ENCODE measurements around the gene CADM1. TPM values are rescaled to one million over a fixed set of nuclear protein-coding genes. Genes with fewer than 3 reads are reported as not detected.

Gene CADM1
- polyA plus RNA-seq, 3 donors = 130 to 158 (median 149) TPM

DNA sequence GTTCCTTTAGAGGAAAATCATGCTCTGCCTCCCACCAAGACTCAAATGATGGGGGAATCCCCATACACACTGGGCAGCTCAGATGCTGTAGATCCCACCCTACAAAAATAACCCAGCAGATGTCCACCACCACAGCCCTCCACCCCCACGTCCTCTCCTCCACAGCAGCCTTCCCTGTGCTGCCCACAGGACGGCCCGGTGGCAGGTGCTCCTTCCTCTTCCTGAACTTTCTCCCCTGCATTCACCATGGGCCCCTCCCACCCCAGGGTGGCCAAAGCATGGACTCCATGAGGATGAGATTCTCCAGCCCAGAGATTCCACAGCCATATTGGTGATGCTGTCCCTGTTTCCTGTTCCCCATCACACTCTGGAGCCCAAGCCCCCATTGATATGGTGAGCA is 368.3 kb downstream of the CADM1 start:
- DNase-seq (ENCODE audit: extremely low read depth in 1 of 11, low read depth in 9 of 11, low spot score in 4 of 11) = no peak

DNA sequence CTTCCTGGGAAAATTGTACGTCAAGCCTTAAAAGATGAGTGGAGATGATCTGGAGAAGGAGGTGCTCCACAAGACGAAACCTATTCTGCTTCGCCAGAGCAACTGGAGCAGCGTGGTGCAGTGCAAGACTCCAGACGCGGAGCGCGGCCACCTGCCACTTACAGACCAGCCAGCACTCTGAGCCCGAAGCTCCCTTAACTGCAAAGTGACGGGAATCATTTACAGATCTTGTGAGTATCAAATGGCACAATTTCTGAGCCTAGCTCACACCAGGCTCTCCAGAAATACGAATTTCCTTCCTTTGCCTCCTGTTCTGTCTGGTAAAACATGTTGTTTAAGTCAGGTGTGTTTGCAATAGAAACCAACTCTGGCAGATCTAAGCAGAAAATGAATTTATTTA is 369.3 kb downstream of the CADM1 start:
- peak in 5 of 11 donors; percentile 33 to 54 (median 46) for DNase-seq (ENCODE audit: extremely low read depth in 1 of 11, low read depth in 9 of 11, low spot score in 4 of 11)

DNA sequence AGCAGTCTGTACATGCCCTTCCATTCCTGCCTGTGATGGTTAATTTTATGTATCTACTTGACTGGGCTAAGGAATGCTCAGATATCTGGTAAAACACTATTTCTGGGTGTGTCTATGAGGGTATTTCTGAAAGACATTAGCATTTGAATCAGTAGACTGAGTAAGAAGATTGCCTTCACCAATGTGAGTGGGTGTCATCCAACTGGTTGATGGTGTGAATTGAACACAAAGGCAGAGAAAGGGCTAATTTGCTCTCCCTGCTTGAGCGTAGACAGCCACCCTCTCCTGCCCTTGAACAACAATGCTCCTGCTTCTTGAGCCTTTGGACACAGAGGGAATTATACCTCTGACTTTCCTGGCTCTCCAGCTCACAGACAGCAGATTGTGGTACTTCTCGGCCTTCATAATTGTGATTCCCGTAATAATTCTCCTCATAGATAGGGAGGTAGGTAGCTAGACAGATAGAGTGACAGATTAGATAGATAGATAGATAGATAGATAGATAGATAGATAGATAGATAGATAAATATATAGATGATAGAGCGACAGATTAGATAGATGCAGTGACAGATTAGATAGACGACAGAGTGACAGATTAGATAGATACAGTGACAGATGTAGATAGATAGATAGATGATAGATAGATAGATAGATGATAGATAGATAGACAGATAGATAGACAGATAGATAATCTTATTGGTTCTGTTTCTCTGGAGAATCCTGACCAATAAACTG is 370.6 kb downstream of the CADM1 start:
- no peak for DNase-seq (ENCODE audit: extremely low read depth in 1 of 11, low read depth in 9 of 11, low spot score in 4 of 11)

DNA sequence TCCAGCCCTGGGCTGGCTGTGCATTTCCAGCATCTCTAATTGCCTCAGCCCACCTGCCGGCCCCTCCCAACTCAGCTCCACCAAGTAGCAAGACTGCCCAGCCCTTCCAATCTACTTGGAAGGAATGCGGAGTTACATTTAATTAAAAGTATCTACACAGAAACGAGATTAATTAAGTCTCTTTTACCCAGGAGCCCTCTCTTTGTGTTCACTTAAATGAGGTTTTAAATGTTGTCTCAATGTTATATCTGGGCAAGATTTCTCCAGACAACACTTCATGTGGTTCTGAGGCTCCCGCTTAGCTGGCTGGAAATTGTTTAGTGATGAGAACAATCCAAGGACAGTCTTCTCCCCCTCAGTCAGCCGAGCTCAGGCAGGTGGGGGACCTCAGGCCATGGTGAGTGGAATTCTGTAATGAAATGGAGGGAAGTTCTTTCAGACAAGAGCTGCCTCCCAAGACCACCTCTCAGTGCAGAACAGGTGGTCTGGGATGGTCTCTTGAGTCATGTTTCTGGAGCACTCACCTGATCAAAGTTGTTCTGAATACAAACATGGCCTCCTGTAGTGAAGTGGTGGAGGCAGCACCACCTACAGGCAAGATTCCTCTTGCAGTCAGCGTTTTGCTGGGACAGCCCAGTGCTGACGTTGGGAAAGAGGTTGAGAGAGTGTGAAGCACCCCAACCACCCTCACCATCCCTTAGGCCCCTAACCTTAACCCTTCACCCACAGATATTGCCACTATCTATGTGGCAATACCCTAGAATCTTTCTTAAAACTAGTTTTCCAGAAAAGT is 371.6 kb downstream of the CADM1 start:
- DNase-seq (ENCODE audit: extremely low read depth in 1 of 11, low read depth in 9 of 11, low spot score in 4 of 11) = no peak

DNA sequence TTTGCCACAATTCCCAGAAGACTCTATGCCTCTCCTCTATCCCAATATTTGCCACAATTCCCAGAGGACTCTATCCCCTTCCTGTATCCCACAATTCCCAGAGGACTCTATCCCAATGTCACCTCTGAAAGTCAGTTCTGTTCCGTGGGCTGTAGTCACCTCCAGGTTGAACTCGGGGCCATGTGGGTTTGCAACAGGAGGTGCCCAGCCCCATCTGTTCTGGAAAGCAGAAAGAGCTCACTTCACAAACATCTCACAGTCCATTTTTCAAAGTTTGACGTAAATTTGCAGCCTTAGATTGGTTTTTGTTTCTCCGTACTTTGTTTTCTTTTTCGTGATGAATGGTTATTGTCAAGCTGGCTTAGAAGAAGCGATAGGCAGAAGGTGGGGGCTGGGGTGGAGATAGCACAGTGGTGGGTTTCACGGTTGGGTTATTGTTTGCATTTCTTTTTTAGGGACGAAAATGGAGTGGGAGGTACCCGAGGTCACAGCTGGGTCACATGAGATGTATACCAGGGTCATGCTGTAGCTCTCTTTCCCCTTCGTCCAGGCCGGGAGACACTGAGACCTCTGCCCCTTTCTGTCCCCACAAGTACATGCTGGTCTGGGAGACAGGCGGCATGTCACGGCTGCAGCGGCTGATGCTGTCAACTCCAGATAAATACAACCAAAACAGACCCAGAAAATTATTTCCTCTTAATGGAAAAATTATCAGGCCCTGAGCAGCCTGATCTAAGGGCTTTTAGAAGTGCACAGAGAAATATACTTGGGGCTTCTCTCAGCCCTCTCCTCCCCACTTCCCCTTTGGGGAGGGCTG is 374.5 kb downstream of the CADM1 start:
- no peak for DNase-seq (ENCODE audit: extremely low read depth in 1 of 11, low read depth in 9 of 11, low spot score in 4 of 11)

DNA sequence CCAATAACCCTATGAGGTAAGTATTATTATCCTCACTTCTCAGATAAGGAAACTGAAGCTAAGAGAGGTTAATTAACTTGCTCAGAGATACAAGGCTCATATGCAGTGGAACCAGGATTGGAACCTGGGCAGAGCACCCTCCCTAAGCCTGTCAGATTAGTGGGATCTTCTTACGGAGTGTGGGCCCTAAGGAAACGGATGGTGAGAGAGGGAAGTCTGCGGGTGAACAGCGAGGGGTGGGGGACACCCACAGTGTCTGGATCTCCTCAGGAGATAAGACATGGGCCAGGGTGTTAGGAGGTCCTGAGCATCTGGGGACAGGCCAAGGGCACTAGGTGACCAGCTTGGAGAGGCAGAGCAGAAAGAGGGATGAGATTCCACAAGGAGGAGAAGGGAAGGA is 376.0 kb downstream of the CADM1 start:
- DNase-seq (ENCODE audit: extremely low read depth in 1 of 11, low read depth in 9 of 11, low spot score in 4 of 11) = no peak

DNA sequence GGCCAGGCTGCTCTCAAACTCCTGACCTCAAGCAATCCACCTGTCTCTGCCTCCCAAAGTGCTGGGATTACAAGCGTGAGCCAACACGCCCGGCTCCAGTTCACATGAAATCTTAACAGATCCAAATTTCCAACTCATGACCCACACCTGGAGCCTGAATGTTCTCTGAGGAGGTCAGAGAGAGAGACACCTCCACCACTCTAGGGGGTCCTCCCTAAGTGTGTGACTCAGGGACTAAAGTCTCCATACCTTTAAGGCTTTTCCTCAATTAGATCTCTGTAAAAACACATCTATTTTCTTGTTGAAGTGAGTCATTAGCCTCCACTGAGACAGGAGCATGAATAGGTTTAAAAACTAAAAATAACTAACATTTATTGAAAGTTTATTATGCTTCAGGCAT is 376.4 kb downstream of the CADM1 start:
- DNase-seq (ENCODE audit: extremely low read depth in 1 of 11, low read depth in 9 of 11, low spot score in 4 of 11) = no peak

DNA sequence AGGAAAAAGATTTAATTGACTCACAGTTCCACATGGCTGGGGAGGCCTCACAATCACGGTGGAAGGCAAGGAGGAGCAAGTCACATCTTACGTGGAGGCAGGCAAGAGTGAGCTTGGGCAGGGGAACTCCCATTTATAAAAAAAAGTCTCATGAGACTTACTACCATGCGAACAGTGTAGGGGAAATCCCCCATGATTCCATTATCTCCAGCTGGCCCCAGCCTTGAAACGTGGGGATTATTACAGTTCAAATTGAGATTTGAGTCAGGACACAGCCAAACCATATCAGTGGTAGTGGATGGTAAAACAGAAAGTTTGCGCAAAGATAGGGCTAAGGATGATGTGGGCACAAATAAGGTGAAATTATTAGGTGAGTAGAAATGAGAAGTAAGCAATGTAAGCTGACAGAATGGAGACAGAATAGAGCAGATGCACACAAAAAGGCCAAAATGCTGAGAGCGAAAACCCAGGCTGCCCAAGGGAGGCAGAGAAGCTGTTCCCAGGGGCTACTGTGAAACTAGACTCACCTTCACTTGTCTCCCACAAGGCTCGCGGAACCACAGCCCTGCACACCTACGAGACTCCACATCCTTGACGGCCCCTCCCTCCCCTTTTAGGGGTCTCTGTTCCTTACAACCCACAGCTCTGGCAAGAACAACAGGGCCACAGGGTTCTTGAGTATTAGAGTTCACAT is 377.6 kb downstream of the CADM1 start:
- DNase-seq (ENCODE audit: extremely low read depth in 1 of 11, low read depth in 9 of 11, low spot score in 4 of 11) = no peak

DNA sequence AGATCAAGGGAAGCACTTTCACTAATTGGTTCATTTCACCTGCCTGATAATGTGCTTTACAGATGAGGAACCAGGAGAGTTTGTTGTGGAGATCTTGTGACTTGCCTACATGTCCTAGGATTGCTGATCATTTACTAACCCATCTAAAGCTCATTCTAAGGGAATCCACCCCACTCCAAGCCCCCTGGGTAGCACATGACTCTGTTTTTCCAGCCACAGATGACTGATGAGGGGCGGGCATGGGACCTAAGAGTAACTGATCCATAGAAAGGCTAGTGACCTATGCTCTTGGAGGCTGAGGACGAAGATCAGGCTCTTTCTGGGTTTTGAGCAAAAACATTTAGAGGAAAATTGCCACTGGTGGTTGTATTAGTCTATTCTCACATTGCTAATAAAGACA is 378.1 kb downstream of the CADM1 start:
- DNase-seq (ENCODE audit: extremely low read depth in 1 of 11, low read depth in 9 of 11, low spot score in 4 of 11) = peak in 1 of 11 donors; percentile 24

DNA sequence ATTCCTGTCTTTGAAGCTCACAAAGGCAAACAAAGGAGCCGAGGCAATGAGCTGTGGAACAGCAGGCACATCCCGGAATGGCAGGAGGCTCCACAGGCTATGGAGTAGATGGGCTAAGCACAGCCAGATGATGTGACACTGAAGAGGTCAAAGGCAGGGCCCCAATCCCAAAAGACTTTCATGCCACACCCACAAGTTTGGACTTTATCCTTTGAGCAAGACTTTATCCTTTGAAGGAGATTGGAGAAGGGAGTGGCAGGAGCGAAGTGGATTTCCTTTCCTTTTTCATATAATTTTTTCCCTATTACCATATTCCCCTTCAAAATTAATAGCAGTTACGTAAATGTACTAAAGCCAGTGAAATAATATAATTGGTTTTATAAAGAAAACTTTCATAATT is 379.4 kb downstream of the CADM1 start:
- DNase-seq (ENCODE audit: extremely low read depth in 1 of 11, low read depth in 9 of 11, low spot score in 4 of 11) = no peak

DNA sequence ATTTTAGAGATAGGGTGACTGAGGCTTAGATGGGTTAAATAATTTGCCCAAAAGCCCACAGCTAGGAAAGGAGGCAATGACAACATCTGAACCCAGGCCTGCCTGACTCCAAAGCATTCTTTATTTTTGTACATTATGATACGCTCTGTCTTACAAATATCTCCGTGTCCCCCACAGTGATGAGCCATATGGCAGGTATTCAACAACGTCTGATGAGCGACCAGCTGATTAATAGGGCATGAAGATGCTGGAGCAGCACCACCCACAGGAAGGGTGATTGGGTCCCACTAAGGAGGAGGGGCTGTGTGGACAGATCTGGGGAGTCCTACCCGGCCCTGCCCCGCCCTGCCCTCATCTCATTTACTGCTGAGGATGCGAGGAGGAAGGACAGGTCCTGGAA is 380.6 kb downstream of the CADM1 start:
- DNase-seq (ENCODE audit: extremely low read depth in 1 of 11, low read depth in 9 of 11, low spot score in 4 of 11) = no peak

DNA sequence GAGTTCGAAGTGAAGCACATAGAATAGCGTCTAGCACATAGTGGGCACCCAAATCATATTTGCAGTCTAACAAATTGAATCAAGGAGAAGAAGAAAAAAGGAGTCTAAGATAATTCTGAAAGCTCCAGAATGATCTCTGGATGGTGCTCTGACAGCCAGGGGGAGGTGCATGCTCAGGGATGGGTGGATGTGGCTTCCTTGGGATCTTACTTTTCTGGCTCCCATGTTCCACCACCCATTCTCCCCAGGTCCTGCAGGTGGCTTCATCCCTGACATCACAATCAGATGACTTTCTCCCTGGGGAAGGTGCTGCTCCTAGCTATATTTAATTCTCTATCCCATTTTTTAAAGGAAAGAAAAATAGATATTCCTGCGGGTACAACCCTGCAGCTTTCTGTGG is 381.9 kb downstream of the CADM1 start:
- DNase-seq (ENCODE audit: extremely low read depth in 1 of 11, low read depth in 9 of 11, low spot score in 4 of 11) = no peak
